ENCODE data around the gene UNC93B1. TPM values are rescaled to one million over a fixed set of nuclear protein-coding genes. Genes with fewer than 3 reads are reported as not detected.

UNC93B1 gene
- total and polyA plus RNA-seq, 2 of the 8 experiments (the other 6 are each of a cell fraction or from before 2014, with no cell fraction given) = 18.9 to 34.3 TPM

DNA sequence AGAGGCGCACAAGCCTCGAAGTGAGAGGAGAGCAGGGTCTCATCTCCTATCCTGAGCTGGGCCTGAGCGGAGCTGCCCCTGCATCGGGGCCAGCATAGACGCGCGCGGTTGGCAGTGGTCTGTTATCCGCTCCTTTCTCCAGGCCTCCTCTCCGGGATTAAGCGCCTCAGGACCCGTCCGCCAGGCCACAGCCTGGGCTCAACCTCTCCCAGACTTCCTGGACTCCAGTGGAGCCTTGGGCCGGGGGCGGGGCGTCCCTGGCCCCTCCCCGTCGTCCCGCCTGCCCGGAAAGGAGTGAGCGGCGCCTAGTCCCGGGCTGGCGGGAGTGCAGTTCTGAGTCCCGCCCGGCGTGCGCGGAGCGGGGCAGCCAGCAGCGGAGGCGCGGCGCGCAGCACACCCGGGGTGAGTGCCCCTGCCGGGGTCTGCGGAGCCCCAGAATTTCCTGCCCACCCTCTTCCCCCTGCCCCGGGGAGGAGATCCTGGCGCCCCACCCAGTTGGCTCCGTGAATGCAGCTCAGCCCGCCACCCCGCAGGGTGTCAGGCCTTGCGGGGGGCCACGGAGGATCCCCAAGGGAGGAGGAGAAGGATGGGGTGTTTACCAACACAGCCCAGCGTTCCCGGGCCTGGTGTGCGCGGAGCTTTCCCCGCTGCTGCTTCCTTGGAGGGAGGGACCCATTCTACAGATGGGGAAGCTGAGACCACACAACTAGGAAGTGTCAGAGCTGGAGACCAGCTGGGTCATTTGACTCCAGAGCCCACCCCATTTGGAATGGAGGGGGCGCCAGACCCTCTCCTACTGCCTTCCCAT is 35.0 kb upstream of the UNC93B1 start, which contains the start of gene TCIRG1 (continued):
- TF ChIP-seq, protein P1, sequence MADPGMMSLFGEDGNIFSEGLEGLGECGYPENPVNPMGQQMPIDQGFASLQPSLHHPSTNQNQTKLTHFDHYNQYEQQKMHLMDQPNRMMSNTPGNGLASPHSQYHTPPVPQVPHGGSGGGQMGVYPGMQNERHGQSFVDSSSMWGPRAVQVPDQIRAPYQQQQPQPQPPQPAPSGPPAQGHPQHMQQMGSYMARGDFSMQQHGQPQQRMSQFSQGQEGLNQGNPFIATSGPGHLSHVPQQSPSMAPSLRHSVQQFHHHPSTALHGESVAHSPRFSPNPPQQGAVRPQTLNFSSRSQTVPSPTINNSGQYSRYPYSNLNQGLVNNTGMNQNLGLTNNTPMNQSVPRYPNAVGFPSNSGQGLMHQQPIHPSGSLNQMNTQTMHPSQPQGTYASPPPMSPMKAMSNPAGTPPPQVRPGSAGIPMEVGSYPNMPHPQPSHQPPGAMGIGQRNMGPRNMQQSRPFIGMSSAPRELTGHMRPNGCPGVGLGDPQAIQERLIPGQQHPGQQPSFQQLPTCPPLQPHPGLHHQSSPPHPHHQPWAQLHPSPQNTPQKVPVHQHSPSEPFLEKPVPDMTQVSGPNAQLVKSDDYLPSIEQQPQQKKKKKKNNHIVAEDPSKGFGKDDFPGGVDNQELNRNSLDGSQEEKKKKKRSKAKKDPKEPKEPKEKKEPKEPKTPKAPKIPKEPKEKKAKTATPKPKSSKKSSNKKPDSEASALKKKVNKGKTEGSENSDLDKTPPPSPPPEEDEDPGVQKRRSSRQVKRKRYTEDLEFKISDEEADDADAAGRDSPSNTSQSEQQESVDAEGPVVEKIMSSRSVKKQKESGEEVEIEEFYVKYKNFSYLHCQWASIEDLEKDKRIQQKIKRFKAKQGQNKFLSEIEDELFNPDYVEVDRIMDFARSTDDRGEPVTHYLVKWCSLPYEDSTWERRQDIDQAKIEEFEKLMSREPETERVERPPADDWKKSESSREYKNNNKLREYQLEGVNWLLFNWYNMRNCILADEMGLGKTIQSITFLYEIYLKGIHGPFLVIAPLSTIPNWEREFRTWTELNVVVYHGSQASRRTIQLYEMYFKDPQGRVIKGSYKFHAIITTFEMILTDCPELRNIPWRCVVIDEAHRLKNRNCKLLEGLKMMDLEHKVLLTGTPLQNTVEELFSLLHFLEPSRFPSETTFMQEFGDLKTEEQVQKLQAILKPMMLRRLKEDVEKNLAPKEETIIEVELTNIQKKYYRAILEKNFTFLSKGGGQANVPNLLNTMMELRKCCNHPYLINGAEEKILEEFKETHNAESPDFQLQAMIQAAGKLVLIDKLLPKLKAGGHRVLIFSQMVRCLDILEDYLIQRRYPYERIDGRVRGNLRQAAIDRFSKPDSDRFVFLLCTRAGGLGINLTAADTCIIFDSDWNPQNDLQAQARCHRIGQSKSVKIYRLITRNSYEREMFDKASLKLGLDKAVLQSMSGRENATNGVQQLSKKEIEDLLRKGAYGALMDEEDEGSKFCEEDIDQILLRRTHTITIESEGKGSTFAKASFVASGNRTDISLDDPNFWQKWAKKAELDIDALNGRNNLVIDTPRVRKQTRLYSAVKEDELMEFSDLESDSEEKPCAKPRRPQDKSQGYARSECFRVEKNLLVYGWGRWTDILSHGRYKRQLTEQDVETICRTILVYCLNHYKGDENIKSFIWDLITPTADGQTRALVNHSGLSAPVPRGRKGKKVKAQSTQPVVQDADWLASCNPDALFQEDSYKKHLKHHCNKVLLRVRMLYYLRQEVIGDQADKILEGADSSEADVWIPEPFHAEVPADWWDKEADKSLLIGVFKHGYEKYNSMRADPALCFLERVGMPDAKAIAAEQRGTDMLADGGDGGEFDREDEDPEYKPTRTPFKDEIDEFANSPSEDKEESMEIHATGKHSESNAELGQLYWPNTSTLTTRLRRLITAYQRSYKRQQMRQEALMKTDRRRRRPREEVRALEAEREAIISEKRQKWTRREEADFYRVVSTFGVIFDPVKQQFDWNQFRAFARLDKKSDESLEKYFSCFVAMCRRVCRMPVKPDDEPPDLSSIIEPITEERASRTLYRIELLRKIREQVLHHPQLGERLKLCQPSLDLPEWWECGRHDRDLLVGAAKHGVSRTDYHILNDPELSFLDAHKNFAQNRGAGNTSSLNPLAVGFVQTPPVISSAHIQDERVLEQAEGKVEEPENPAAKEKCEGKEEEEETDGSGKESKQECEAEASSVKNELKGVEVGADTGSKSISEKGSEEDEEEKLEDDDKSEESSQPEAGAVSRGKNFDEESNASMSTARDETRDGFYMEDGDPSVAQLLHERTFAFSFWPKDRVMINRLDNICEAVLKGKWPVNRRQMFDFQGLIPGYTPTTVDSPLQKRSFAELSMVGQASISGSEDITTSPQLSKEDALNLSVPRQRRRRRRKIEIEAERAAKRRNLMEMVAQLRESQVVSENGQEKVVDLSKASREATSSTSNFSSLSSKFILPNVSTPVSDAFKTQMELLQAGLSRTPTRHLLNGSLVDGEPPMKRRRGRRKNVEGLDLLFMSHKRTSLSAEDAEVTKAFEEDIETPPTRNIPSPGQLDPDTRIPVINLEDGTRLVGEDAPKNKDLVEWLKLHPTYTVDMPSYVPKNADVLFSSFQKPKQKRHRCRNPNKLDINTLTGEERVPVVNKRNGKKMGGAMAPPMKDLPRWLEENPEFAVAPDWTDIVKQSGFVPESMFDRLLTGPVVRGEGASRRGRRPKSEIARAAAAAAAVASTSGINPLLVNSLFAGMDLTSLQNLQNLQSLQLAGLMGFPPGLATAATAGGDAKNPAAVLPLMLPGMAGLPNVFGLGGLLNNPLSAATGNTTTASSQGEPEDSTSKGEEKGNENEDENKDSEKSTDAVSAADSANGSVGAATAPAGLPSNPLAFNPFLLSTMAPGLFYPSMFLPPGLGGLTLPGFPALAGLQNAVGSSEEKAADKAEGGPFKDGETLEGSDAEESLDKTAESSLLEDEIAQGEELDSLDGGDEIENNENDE (IDR thresholded peaks at IDR 0.05; ENCODE audit: insufficient replicate concordance, low read length) = no peak
- TF ChIP-seq, protein P2, sequence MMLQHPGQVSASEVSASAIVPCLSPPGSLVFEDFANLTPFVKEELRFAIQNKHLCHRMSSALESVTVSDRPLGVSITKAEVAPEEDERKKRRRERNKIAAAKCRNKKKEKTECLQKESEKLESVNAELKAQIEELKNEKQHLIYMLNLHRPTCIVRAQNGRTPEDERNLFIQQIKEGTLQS (IDR thresholded peaks at IDR 0.05; ENCODE audit: insufficient read depth, low read depth, low read length) = no peak
- TF ChIP-seq GTF2F1 (IDR thresholded peaks at IDR 0.05; ENCODE audit: borderline replicate concordance, low read depth, low read length) = no peak
- TF ChIP-seq TCF12 (IDR thresholded peaks at IDR 0.05; ENCODE audit: low read depth, low read length) = no peak
- TF ChIP-seq RAD21 (IDR thresholded peaks at IDR 0.05 in 1 of 2, conservative IDR thresholded peaks at IDR 0.05 in 1 of 2; ENCODE audit: low read depth in 2 of 2, low read length in 2 of 2) = no peak
- TF ChIP-seq, protein P3, sequence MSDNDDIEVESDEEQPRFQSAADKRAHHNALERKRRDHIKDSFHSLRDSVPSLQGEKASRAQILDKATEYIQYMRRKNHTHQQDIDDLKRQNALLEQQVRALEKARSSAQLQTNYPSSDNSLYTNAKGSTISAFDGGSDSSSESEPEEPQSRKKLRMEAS (IDR thresholded peaks at IDR 0.05) = no peak; the same call in 1 of the 2 replicates
- peak in 1 of 2 experiments; percentile 46; a peak in 2 of 3 replicates for TF ChIP-seq POLR2A (IDR thresholded peaks at IDR 0.05; ENCODE audit: control extremely low read depth in 1 of 2, low read depth in 2 of 2, low read length in 2 of 2)

Data from H1 (cell line).